KMS-11 (cell line): ENCODE measurements around the gene TRAPPC1.

ENCODE experiments used
- H2AFZ ChIP-seq: fragments of 200-600 bp; sonication (generic); 2 replicates; pipeline ENCODE4 v1.6.1; 2016; ENCODE audit warnings: antibody characterized with exemption, mixed run types, low read depth
- H3K27ac ChIP-seq: fragments of 200-600 bp; sonication (generic); 2 replicates; pipeline ENCODE4 v1.6.1; 2016; ENCODE audit warnings: mild to moderate bottlenecking, mixed run types
- H3K27me3 ChIP-seq: fragments of 200-600 bp; sonication (generic); 2 replicates; pipeline ENCODE4 v1.6.1; 2017; ENCODE audit warnings: mild to moderate bottlenecking, low read depth, mixed run types, moderate library complexity; ENCODE audit not compliant: insufficient read depth
- H3K36me3 ChIP-seq: fragments of 200-600 bp; sonication (generic); 2 replicates; pipeline ENCODE4 v1.6.1; 2017; ENCODE audit warnings: mild to moderate bottlenecking, mixed run types; ENCODE audit not compliant: insufficient read depth
- H3K4me1 ChIP-seq: fragments of 200-600 bp; sonication (generic); 2 replicates; pipeline ENCODE4 v1.6.1; 2016; ENCODE audit warnings: mild to moderate bottlenecking, low read depth, mixed run types; ENCODE audit not compliant: poor library complexity, severe bottlenecking
- H3K4me2 ChIP-seq: fragments of 200-600 bp; sonication (generic); 2 replicates; pipeline ENCODE4 v1.7.0; 2016; ENCODE audit warnings: mild to moderate bottlenecking, mixed run types
- H3K4me3 ChIP-seq: fragments of 200-600 bp; sonication (generic); IDR thresholded peaks from 2 replicates; pipeline ENCODE4 v1.6.1; 2017; ENCODE audit warnings: low read depth, low read length, mixed read lengths; ENCODE audit not compliant: insufficient read depth
- H3K79me2 ChIP-seq: fragments of 200-600 bp; sonication (generic); 2 replicates; pipeline ENCODE4 v1.6.1; 2016; ENCODE audit warnings: low read depth, mixed run types; ENCODE audit not compliant: insufficient read depth
- H3K9ac ChIP-seq: fragments of 200-600 bp; sonication (generic); 2 replicates; pipeline ENCODE4 v1.6.1; 2016; ENCODE audit warnings: mild to moderate bottlenecking, mixed run types
- H4K20me1 ChIP-seq: fragments of 200-600 bp; sonication (generic); 2 replicates; pipeline ENCODE4 v1.6.1; 2016; ENCODE audit warnings: mild to moderate bottlenecking, mixed run types; ENCODE audit not compliant: insufficient read depth
- CTCF ChIP-seq: fragments of 200-600 bp; sonication (generic); conservative IDR thresholded peaks from 2 replicates; pipeline ENCODE4 v1.6.1; 2017; ENCODE audit warnings: low read depth, mild to moderate bottlenecking, antibody characterized with exemption, low read length, moderate library complexity, mixed read lengths

Gene TRAPPC1

GRCh38 chr17:7912927-7913524 lies 18.7 kb downstream of the TRAPPC1 start:
- no peaks in the 10 kb centered on the region for H4K20me1 ChIP-seq
- H3K27me3 ChIP-seq: no peaks in the 10 kb centered on the region
- H3K79me2 ChIP-seq: no peaks in the 10 kb centered on the region
- no peaks in the 10 kb centered on the region for H3K36me3 ChIP-seq
- H3K27ac ChIP-seq: no peak overlapping the region
- no peak overlapping the region for H2AFZ ChIP-seq
- H3K4me1 ChIP-seq: no peaks in the 10 kb centered on the region
- TF ChIP-seq CTCF: peak; percentile 48
- no peak overlapping the region for H3K4me2 ChIP-seq
- H3K9ac ChIP-seq: no peak overlapping the region
- H3K4me3 ChIP-seq: no peak overlapping the region

- Histone ChIP-seq H4K20me1 (no peaks in the 10 kb centered on the region), H3K27me3 (no peaks in the 10 kb centered on the region), H2AFZ (no peak overlapping the region), H3K4me3 (no peak overlapping the region), H3K36me3 (no peaks in the 10 kb centered on the region), H3K4me1 (no peaks in the 10 kb centered on the region), H3K9ac (no peak overlapping the region), H3K4me2 (no peak overlapping the region), H3K27ac (no peak overlapping the region), H3K79me2 (no peaks in the 10 kb centered on the region)
- TF ChIP-seq CTCF: no peak
Measured at GRCh38 chr17:7911116-7911515, 20.6 kb downstream of the TRAPPC1 start.

GRCh38 chr17:7910711-7911110 lies 21.0 kb downstream of the TRAPPC1 start:
- Histone ChIP-seq H3K27me3 (no peaks in the 10 kb centered on the region), H3K36me3 (no peaks in the 10 kb centered on the region), H3K4me2 (no peak overlapping the region), H3K4me3 (no peak overlapping the region), H2AFZ (no peak overlapping the region), H3K79me2 (no peaks in the 10 kb centered on the region), H3K27ac (no peak overlapping the region), H4K20me1 (no peaks in the 10 kb centered on the region), H3K9ac (no peak overlapping the region), H3K4me1 (no peaks in the 10 kb centered on the region)
- TF ChIP-seq CTCF: no peak

GRCh38 chr17:7910281-7910680 lies 21.5 kb downstream of the TRAPPC1 start:
- Histone ChIP-seq H3K4me1 (no peaks in the 10 kb centered on the region), H3K4me3 (no peak overlapping the region), H3K27ac (no peak overlapping the region), H2AFZ (no peak overlapping the region), H3K27me3 (no peaks in the 10 kb centered on the region), H3K4me2 (no peak overlapping the region), H3K9ac (no peak overlapping the region), H3K36me3 (no peaks in the 10 kb centered on the region), H4K20me1 (no peaks in the 10 kb centered on the region), H3K79me2 (no peaks in the 10 kb centered on the region)
- TF ChIP-seq CTCF: no peak
